Measurements from ENCODE around the gene RFNG.

GRCh38 chr17:82053130-82053529 lies 1.5 kb upstream of the RFNG start:
- no peak for TF ChIP-seq CTCF (IDR thresholded peaks at IDR 0.05)
- no peak for TF ChIP-seq EZH2phosphoT487 (IDR thresholded peaks at IDR 0.05)

Measured in neural progenitor cell (in vitro differentiated cells).